ENCODE data around the gene CEP128. TPM values are rescaled to one million over a fixed set of nuclear protein-coding genes. Genes with fewer than 3 reads are reported as not detected.

Gene CEP128
- total RNA-seq, 2 experiments from 2014 or later: 71.9 to 137 TPM

GRCh38 chr14:80496090-80496489, 445.4 kb downstream of the CEP128 start:
- CTCF ChIA-PET (ENCODE audit: unreplicated experiment): no interaction called here
- Histone ChIP-seq H3K9me2 (ENCODE audit: insufficient read depth, low read length) (no peaks in the 10 kb centered on the region), H3K4me3 (ENCODE audit: low read depth, low read length, poor library complexity, severe bottlenecking) (no peak overlapping the region), H3K79me2 (ENCODE audit: insufficient read depth, low read depth, low read length) (no peaks in the 10 kb centered on the region), H3K36me3 (ENCODE audit: insufficient read depth, low read length) (no peaks in the 10 kb centered on the region), H3K4me1 (ENCODE audit: insufficient read depth, low read length, poor library complexity, severe bottlenecking) (no peaks in the 10 kb centered on the region), H3K27ac (ENCODE audit: low read depth, low read length, poor library complexity, severe bottlenecking) (no peak overlapping the region), H2AFZ (ENCODE audit: low read length) (no peak overlapping the region), H4K20me1 (ENCODE audit: insufficient read depth, low read length) (no peaks in the 10 kb centered on the region), H3K4me2 (ENCODE audit: low read length) (no peak overlapping the region), H3K9me3 (ENCODE audit: low read length) (no peaks in the 10 kb centered on the region)
- intact Hi-C loops (cut with micrococcal nuclease; ENCODE audit: unreplicated experiment): no loop called here
- no TSS peak for BruUV-seq (replicated peaks)
- DNase-seq (ENCODE audit: low spot score): no peak
- TF ChIP-seq CTCF (conservative IDR thresholded peaks at IDR 0.05; ENCODE audit: low read length) (no peak), EZH2phosphoT487 (IDR thresholded peaks at IDR 0.05; ENCODE audit: borderline replicate concordance, low read depth, low read length) (no peak)
- POLR2A ChIA-PET: no interaction called here

GRCh38 chr14:80494769-80495168, 446.8 kb downstream of the CEP128 start:
- Histone ChIP-seq H3K27ac (ENCODE audit: low read depth, low read length, poor library complexity, severe bottlenecking) (no peak overlapping the region), H4K20me1 (ENCODE audit: insufficient read depth, low read length) (no peaks in the 10 kb centered on the region), H3K9me3 (ENCODE audit: low read length) (no peaks in the 10 kb centered on the region), H3K36me3 (ENCODE audit: insufficient read depth, low read length) (no peaks in the 10 kb centered on the region), H3K4me2 (ENCODE audit: low read length) (no peak overlapping the region), H3K4me3 (ENCODE audit: low read depth, low read length, poor library complexity, severe bottlenecking) (no peak overlapping the region), H3K4me1 (ENCODE audit: insufficient read depth, low read length, poor library complexity, severe bottlenecking) (no peaks in the 10 kb centered on the region), H3K79me2 (ENCODE audit: insufficient read depth, low read depth, low read length) (no peaks in the 10 kb centered on the region), H2AFZ (ENCODE audit: low read length) (no peak overlapping the region), H3K9me2 (ENCODE audit: insufficient read depth, low read length) (no peaks in the 10 kb centered on the region)
- intact Hi-C loops (cut with micrococcal nuclease; ENCODE audit: unreplicated experiment): no loop called here
- CTCF ChIA-PET (ENCODE audit: unreplicated experiment): no interaction called here
- POLR2A ChIA-PET: interaction anchor here (0.5 to 0.6 kb wide), 2 partner anchors 73 to 930 kb away, joined by 3 to 4 read pairs; no protein-coding TSS in a partner anchor
- no TSS peak for BruUV-seq (replicated peaks)
- no peak for TF ChIP-seq EZH2phosphoT487 (IDR thresholded peaks at IDR 0.05; ENCODE audit: borderline replicate concordance, low read depth, low read length)
- no peak for TF ChIP-seq CTCF (conservative IDR thresholded peaks at IDR 0.05; ENCODE audit: low read length)
- DNase-seq (ENCODE audit: low spot score): no peak

GRCh38 chr14:80493620-80494019, 447.9 kb downstream of the CEP128 start:
- TF ChIP-seq EZH2phosphoT487 (IDR thresholded peaks at IDR 0.05; ENCODE audit: borderline replicate concordance, low read depth, low read length) (no peak), CTCF (conservative IDR thresholded peaks at IDR 0.05; ENCODE audit: low read length) (no peak)
- Histone ChIP-seq H3K4me1 (ENCODE audit: insufficient read depth, low read length, poor library complexity, severe bottlenecking) (no peaks in the 10 kb centered on the region), H3K9me2 (ENCODE audit: insufficient read depth, low read length) (no peaks in the 10 kb centered on the region), H3K4me3 (ENCODE audit: low read depth, low read length, poor library complexity, severe bottlenecking) (no peak overlapping the region), H3K79me2 (ENCODE audit: insufficient read depth, low read depth, low read length) (no peaks in the 10 kb centered on the region), H3K36me3 (ENCODE audit: insufficient read depth, low read length) (no peaks in the 10 kb centered on the region), H3K4me2 (ENCODE audit: low read length) (no peak overlapping the region), H3K9me3 (ENCODE audit: low read length) (no peaks in the 10 kb centered on the region), H3K27ac (ENCODE audit: low read depth, low read length, poor library complexity, severe bottlenecking) (no peak overlapping the region), H2AFZ (ENCODE audit: low read length) (no peak overlapping the region), H4K20me1 (ENCODE audit: insufficient read depth, low read length) (no peaks in the 10 kb centered on the region)
- ChIA-PET CTCF (ENCODE audit: unreplicated experiment) (no interaction called here), POLR2A (interaction anchor here (0.6 to 1.5 kb wide), 3 partner anchors 11 to 1673 kb away, joined by 3 read pairs; no protein-coding TSS in a partner anchor)
- DNase-seq (ENCODE audit: low spot score): no peak
- BruUV-seq (replicated peaks): no TSS peak
- intact Hi-C loops (cut with micrococcal nuclease; ENCODE audit: unreplicated experiment): no loop called here

Measured in OCI-LY7 (cell line).